ENCODE measurements around the gene ADNP.
A peak's percentile ranks its signal among the peaks of the same experiment; 100 is the strongest.
"Not testable (repeated sequence)": the region's sequence is repeated elsewhere in the genome, so short reads cannot be mapped to it uniquely, and the experiment has no call there.

Gene ADNP

GRCh38 chr20:50931306-50932015 is at the start of gene ADNP:
Gene ADNP (minus strand): TSS chr20:50931437. CDS start chr20:50903996, 27,441 bp downstream.
- peak; percentile 95 for DNase-seq (ENCODE audit: low spot score)

DNA sequence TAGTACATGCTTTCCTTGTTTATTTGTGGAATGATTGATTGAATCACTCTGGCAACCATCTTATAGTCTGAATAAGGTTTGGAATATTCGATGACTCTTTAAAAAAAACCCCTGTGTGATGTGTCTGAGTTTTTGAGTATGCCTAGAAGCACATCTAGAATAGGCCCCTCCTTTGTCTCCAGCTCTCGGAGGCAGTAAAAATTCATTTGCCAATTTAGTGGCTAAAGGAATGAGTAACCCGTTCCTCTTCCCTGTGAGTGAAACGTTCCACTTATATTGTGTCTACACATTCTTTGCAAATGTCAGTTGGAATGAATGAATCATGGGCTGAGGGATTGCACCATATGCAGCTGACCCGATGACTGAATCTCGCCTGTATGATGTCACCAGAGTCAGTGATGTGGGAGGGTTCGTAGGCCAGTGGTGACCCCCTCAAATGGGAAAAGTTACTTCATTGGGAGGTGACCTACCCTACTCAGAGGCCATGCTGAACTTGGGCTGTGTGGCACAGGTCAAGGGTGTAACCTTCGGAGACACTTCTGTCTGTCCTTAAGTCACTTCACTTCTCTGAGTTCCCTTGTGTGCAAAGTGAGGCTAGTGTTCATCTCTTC is 48.9 kb upstream of the ADNP start:
- DNase-seq (ENCODE audit: low spot score): no peak

GRCh38 chr20:50978533-50978932 is 47.3 kb upstream of the ADNP start:
- DNase-seq (ENCODE audit: low spot score): not testable (repeated sequence)

GRCh38 chr20:50977066-50978021 is 46.1 kb upstream of the ADNP start:
- no peak for DNase-seq (ENCODE audit: low spot score)

GRCh38 chr20:50975701-50976330 is 44.6 kb upstream of the ADNP start:
- DNase-seq (ENCODE audit: low spot score): no peak

- no peak for DNase-seq (ENCODE audit: low spot score)
Measured at GRCh38 chr20:50969912-50970311, 38.7 kb upstream of the ADNP start.

DNA sequence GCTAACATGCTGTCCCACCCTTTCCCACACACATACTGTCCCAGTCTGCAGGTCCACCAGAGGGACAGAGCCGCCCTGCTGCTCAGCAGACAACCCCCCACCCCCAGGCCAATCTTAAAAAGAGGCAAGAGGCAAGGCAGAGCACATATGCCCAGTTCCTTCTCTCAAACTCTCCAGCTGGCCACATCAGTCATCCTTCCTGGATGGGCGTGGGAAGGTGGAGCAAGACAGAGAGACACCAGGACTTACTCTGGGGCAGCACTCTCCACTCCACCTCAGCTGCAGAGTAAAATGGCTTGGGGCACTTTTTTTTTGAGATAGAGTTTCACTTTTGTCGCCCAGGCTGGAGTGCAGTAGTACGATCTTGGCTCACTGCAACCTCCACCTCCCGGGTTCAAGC is 38.2 kb upstream of the ADNP start:
- DNase-seq (ENCODE audit: low spot score): no peak

GRCh38 chr20:50968289-50968688 is 37.1 kb upstream of the ADNP start:
- DNase-seq (ENCODE audit: low spot score): no peak

- DNase-seq (ENCODE audit: low spot score): no peak
Measured at GRCh38 chr20:50967586-50967985, 36.3 kb upstream of the ADNP start.

DNA sequence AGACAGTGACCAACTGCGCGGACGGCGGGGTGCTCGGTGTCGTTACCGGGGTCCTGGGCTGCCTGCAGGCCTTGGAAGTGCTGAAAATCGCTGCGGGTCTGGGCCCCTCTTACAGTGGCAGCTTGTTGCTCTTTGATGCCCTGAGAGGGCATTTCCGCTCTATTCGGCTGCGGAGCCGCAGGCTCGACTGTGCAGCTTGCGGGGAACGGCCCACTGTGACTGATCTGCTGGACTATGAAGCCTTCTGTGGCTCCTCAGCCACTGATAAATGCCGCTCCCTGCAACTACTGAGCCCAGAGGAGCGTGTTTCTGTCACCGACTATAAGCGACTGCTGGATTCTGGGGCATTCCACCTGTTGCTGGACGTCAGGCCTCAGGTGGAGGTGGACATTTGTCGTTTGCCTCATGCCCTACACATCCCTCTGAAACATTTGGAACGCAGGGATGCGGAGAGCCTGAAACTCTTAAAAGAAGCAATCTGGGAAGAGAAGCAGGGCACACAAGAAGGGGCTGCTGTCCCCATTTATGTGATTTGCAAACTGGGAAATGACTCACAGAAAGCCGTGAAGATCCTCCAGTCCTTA is 28.4 kb upstream of the ADNP start:
- DNase-seq (ENCODE audit: low spot score): no peak

DNA sequence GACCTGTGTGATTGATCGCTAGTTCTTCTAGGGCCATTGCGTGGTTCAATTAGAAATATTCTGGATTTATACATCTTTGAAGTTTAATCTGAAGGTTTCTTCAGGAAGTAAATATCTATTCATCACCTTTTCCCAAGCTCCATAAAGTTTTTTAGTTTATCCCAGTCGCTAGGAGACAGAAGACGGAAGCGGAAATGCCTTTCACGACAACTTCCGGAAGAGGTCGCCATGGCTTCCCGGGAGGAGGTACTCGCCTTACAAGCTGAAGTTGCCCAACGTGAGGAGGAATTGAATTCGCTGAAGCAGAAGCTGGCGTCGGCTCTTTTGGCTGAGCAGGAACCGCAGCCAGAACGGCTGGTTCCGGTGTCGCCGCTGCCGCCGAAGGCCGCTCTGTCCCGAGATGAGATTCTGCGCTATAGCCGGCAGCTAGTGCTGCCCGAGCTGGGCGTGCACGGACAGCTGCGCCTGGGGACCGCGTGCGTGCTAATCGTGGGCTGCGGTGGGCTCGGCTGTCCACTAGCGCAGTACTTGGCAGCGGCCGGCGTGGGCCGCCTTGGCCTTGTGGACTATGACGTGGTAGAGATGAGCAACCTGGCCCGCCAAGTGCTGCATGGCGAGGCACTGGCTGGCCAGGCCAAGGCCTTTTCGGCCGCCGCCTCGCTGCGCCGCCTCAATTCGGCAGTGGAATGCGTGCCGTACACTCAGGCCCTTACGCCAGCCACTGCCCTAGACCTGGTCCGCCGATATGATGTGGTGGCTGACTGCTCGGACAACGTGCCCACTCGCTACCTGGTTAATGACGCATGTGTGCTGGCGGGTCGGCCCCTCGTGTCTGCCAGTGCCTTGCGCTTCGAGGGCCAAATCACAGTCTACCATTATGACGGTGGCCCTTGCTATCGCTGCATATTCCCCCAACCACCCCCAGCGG is 27.6 kb upstream of the ADNP start, which contains the start of gene MOCS3:
MOCS3 (plus strand) TSS at position 204 of the 928 bp plus-strand sequence; CDS start at position 229, 25 bp downstream.
- DNase-seq (ENCODE audit: low spot score): peak; percentile 95

GRCh38 chr20:50957798-50958614 is 26.8 kb upstream of the ADNP start, which contains the start of gene DPM1:
Gene DPM1 (minus strand): TSS chr20:50958532. CDS start chr20:50958523, 9 bp downstream.
- DNase-seq (ENCODE audit: low spot score): peak; percentile 19

GRCh38 chr20:50957276-50957675 is 26.0 kb upstream of the ADNP start:
- no peak for DNase-seq (ENCODE audit: low spot score)

GRCh38 chr20:50953821-50954220 is 22.6 kb upstream of the ADNP start:
- DNase-seq (ENCODE audit: low spot score): no peak

- DNase-seq (ENCODE audit: low spot score): no peak
Measured at GRCh38 chr20:50953196-50953595, 22.0 kb upstream of the ADNP start.

DNA sequence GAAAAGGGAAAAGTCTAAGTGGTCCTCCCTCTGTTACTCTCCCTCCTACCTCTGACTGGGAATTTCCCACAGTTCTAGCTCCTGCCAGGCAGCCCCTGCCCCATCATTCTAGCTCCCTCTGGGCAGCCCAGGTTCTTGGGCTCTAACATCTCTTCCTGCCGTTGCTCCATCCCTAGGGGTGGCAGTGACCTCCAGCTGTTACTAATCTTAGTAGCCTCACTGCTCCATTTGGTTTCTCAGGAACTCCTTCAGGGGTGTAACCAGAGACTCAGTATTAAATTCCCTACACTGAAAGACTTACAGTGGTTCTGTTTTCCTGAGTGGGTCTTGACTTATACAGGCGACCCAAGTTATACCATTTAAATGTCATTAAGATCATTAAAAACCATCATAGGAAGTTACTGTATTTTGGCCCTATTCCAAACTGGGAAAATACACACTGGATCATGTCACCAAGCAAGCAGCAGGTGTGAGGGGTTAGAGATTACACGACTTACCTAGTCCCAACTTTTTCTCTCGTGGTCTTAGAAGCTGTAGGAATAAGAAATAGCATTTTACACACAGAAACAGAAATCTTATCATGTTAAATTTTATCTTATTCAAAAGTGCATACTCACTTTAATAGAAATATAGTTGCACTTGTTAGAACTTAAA is 17.0 kb upstream of the ADNP start:
- no peak for DNase-seq (ENCODE audit: low spot score)

- no peak for DNase-seq (ENCODE audit: low spot score)
Measured at GRCh38 chr20:50943069-50943468, 11.8 kb upstream of the ADNP start.

DNA sequence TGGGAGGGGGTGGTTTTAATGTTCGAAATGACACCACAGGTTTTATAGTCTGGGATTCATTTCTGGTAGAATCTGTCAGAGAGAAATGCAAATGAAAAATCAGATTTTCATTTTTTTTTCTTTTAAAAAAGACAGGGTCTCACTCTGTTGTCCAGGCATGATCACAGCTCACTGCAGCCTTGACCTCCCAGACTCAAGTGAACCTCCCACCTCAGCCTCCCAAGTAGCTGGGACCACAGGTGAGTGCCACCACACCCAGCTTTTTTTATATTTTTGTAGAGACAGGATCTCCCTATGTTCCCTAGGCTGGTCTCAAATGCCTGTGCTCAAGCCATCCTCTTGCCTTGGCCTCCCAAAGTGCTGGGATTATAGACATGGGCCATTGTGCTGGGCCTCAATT is 2.4 kb upstream of the ADNP start:
- no peak for DNase-seq (ENCODE audit: low spot score)

DNA sequence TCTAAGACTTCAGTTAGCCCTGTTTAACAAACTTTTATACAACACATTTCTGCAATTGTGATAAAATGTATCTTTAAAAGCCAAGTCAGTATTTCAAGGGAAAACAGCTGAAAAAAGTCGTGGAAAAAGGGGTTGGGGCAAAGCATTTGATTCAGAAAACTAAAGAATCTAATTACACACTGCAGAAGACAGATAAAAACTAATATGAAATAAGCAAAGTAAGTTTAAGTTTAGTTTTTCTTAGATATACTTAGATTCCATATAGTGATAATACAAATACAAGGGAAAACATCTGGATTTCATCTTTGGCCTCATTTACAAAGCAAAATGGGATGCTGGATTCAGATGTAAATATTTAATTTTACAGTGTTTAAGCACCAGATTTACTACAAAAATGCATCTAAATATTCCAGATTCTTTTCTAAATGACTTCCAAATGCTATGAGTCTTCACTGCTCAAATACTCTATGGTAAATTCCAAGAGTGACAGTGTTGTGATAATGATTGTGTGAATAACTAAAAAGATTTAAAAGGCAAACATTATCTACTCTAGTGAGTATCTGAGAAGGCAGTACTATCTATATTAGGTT is 1.5 kb upstream of the ADNP start:
- DNase-seq (ENCODE audit: low spot score): no peak

Measured in hematopoietic multipotent progenitor cell treated with erythropoietin and hydrocortisone succinate and interleukin-3 and kit ligand, for 15 days (in vitro differentiated cells).